CD4-positive, alpha-beta memory T cell (primary cell): ENCODE data around the gene SPINDOC. TPM values are rescaled to one million over a fixed set of nuclear protein-coding genes. Genes with fewer than 3 reads are reported as not detected.

Experiments used
- CTCF ChIA-PET: fragments of 350-600 bp; sonication (Branson Sonifier 250); formaldehyde crosslinking; loops from one replicate; lab custom pipeline; 2021; ENCODE audit warnings: inconsistent platforms; ENCODE audit not compliant: partially characterized antibody; lab: Charles Lee
- POLR2A ChIA-PET: fragments of 350-600 bp; sonication (Branson Sonifier 250); formaldehyde crosslinking; loops from one replicate; lab custom pipeline; 2021; ENCODE audit not compliant: partially characterized antibody; lab: Charles Lee
- DNase-seq, 5 donors: peaks; one replicate each; pipeline versions ENCODE4 v3.0.0 to v3.0.0-alpha.2; 2020 to 2022; ENCODE audit warnings: mixed read lengths in 1 of 5
- H3K27ac ChIP-seq: one replicate; pipeline ENCODE4 v1.7.0; 2013; ENCODE audit warnings: low read depth, low read length
- H3K27me3 ChIP-seq: 2 replicates; pipeline ENCODE4 v1.7.0; 2013; ENCODE audit warnings: mild to moderate bottlenecking, low read length, moderate library complexity; ENCODE audit not compliant: insufficient read depth
- H3K36me3 ChIP-seq: 2 replicates; pipeline ENCODE4 v1.7.0; 2013; ENCODE audit warnings: mild to moderate bottlenecking, low read length, moderate library complexity; ENCODE audit not compliant: insufficient read depth
- H3K4me1 ChIP-seq: 2 replicates; pipeline ENCODE4 v1.7.0; 2013; ENCODE audit warnings: mild to moderate bottlenecking, low read length, moderate library complexity; ENCODE audit not compliant: insufficient read depth
- H3K4me3 ChIP-seq, 2 donors: one replicate each; pipeline ENCODE4 v1.7.0; 2013; ENCODE audit warnings: low read length in 2 of 2, mild to moderate bottlenecking in 1 of 2
- H3K9me3 ChIP-seq, 2 donors: one replicate each; pipeline ENCODE4 v1.7.0; 2013; ENCODE audit warnings: low read length in 2 of 2, control low read depth in 1 of 2; ENCODE audit not compliant: control insufficient read depth in 1 of 2
- H3K27ac Mint-ChIP-seq, 7 donors: one replicate each; pipeline ENCODE4 v1.8.0; 2020 to 2021; ENCODE audit warnings: mixed read lengths in 7 of 7, mild to moderate bottlenecking in 6 of 7, inconsistent platforms in 3 of 7, moderate library complexity in 3 of 7
- H3K27me3 Mint-ChIP-seq, 2 donors: one replicate each; pipeline ENCODE4 v1.8.0; 2020 to 2021; ENCODE audit warnings: mixed read lengths in 2 of 2
- H3K36me3 Mint-ChIP-seq, 2 donors: one replicate each; pipeline ENCODE4 v1.8.0; 2020 to 2021; ENCODE audit warnings: mixed read lengths in 2 of 2, inconsistent platforms in 1 of 2, mild to moderate bottlenecking in 1 of 2
- H3K4me1 Mint-ChIP-seq, 4 donors: one replicate each; pipeline ENCODE4 v1.8.0; 2020 to 2021; ENCODE audit warnings: mixed read lengths in 4 of 4, mild to moderate bottlenecking in 1 of 4
- H3K4me3 Mint-ChIP-seq, 8 donors: one replicate each; pipeline ENCODE4 v1.8.0; 2020 to 2021; ENCODE audit warnings: mixed read lengths in 8 of 8, mild to moderate bottlenecking in 7 of 8, moderate library complexity in 6 of 8, inconsistent platforms in 3 of 8
- H3K9me3 Mint-ChIP-seq, 8 donors: one replicate each; pipeline ENCODE4 v1.8.0; 2020 to 2021; ENCODE audit warnings: mixed read lengths in 8 of 8, mild to moderate bottlenecking in 5 of 8, inconsistent platforms in 3 of 8, moderate library complexity in 1 of 8
- intact Hi-C: fragments of 100-400 bp; cut with micrococcal nuclease; formaldehyde crosslinking; loops from one replicate; pipeline ENCODE4 v1.15.1; 2023
- polyA plus RNA-seq, 2 donors: library from polyadenylated mRNA; unstranded; fragments of 300-500 nt; fragmentation: Illumina TruSeq; gene quantifications; one replicate each; pipeline ENCODE4 v1.2.3, GENCODE V29; 2021
- total RNA-seq, 2 experiments: library from RNA; stranded (reverse); gene quantifications; one replicate each; pipeline ENCODE4 v1.2.3, GENCODE V29; 2021

Gene SPINDOC
- total and polyA plus RNA-seq, 4 experiments from 2014 or later: 0.63 to 14.8 (median 6.5) TPM

DNA sequence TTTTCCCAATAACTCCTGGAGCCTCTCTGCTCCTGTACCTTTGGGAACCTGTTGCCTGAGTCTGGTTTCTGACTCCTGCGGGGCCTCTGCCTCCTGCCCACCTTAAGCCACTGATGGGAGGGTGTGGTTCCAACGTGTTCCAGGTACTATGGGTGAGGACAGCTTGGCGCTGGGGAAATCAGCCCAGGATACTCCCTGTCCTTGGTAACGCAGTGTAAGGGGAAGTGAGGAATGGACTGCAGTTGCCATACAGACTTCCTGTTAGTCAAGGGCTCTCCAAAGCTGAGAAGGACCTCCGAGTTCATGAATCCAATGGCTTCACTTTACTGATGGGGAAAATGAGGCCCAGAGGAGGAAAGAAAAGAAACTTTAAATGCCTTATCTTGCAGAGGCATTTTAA, 24.5 kb downstream of the SPINDOC start:
- Histone ChIP-seq H3K36me3 (peaks cover 1% of the 10 kb centered on the region), H3K27ac (peak overlapping the region; percentile 60), H3K4me1 (peaks cover 39% of the 10 kb centered on the region), H3K4me3 (peak overlapping the region; percentile 1 to 54), H3K27me3 (no peaks in the 10 kb centered on the region), H3K9me3 (no peaks in the 10 kb centered on the region)
- POLR2A ChIA-PET: interaction anchor here (0.9 to 5.2 kb wide), 21 partner anchors 11 to 408 kb away, joined by 3 to 83 read pairs (median 10); partner anchors contain the start of genes ATL3, COX8A, NAA40 and OTUB1
- no peak for DNase-seq
- no peaks in the 10 kb centered on the region for H3K27me3 Mint-ChIP-seq
- no peaks in the 10 kb centered on the region for H3K9me3 Mint-ChIP-seq
- peaks cover 0 to 23% of the 10 kb centered on the region in 2 donors for H3K36me3 Mint-ChIP-seq
- peaks cover 35 to 60% (median 45%) of the 10 kb centered on the region in 4 donors for H3K4me1 Mint-ChIP-seq
- peak overlapping the region in 6 of 8 donors; percentile 62 to 93 (median 88) for H3K4me3 Mint-ChIP-seq
- CTCF ChIA-PET: interaction anchor here (1.0 to 12.0 kb wide), 41 partner anchors 11 to 359 kb away, joined by 3 to 337 read pairs (median 9); partner anchors contain the start of genes NAA40 and RCOR2
- intact Hi-C loops: loop anchor here (1.0 to 5.0 kb wide), 12 partner anchors 29 to 467 kb away; partner anchors contain the start of genes COX8A, ESRRA, OTUB1 and ZFTA
- H3K27ac Mint-ChIP-seq: peak overlapping the region; percentile 85 to 96 (median 88)

DNA sequence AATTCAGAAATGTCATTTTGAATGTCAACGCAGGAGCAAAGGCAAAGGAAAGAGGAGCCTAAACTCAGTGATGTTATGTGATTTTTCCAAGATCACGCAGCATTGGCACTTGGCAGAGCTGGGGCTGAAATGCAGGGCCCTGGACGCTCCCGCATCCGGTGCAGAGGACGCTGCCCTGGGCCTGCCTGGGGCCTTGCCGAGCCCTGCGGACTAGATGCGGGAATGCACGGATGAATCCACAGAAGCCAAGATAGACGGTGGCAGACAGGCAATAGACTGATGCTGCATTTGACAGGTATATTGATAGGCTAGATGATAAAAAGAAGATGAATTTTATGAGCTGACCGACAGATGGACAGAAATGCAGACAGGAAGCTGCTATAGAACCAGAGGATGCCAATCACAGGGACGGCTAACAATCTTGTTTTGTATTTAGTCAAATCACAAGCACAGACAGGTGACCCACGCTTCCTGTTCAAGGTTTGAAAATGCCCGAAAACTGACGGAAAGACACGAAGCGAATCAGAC, 25.0 kb downstream of the SPINDOC start:
- no peaks in the 10 kb centered on the region for H3K27me3 Mint-ChIP-seq
- DNase-seq: no peak
- intact Hi-C loops: loop anchor here (1.0 to 5.0 kb wide), 7 partner anchors 29 to 467 kb away; partner anchors contain the start of genes COX8A, ESRRA, OTUB1 and ZFTA
- peak overlapping the region; percentile 85 to 96 (median 88) for H3K27ac Mint-ChIP-seq
- H3K36me3 Mint-ChIP-seq: peaks cover 0 to 27% of the 10 kb centered on the region in 2 donors
- ChIA-PET CTCF (interaction anchor here (0.8 to 12.0 kb wide), 26 partner anchors 11 to 311 kb away, joined by 3 to 337 read pairs (median 13); partner anchors contain the start of genes NAA40, RCOR2 and ZFTA), POLR2A (interaction anchor here (0.8 to 5.2 kb wide), 32 partner anchors 10 to 998 kb away, joined by 3 to 83 read pairs (median 6); partner anchors contain the start of genes ATL3, COX8A, ESRRA and NAA40)
- H3K4me1 ChIP-seq: peaks cover 44% of the 10 kb centered on the region
- no peaks in the 10 kb centered on the region for H3K9me3 Mint-ChIP-seq
- peak overlapping the region; percentile 75 to 93 (median 88) for H3K4me3 Mint-ChIP-seq
- peaks cover 38 to 65% (median 48%) of the 10 kb centered on the region in 4 donors for H3K4me1 Mint-ChIP-seq
- peaks cover 6% of the 10 kb centered on the region for H3K36me3 ChIP-seq
- peak overlapping the region; percentile 60 for H3K27ac ChIP-seq
- H3K9me3 ChIP-seq: no peaks in the 10 kb centered on the region
- no peaks in the 10 kb centered on the region for H3K27me3 ChIP-seq
- H3K4me3 ChIP-seq: peak overlapping the region; percentile 1 to 54

DNA sequence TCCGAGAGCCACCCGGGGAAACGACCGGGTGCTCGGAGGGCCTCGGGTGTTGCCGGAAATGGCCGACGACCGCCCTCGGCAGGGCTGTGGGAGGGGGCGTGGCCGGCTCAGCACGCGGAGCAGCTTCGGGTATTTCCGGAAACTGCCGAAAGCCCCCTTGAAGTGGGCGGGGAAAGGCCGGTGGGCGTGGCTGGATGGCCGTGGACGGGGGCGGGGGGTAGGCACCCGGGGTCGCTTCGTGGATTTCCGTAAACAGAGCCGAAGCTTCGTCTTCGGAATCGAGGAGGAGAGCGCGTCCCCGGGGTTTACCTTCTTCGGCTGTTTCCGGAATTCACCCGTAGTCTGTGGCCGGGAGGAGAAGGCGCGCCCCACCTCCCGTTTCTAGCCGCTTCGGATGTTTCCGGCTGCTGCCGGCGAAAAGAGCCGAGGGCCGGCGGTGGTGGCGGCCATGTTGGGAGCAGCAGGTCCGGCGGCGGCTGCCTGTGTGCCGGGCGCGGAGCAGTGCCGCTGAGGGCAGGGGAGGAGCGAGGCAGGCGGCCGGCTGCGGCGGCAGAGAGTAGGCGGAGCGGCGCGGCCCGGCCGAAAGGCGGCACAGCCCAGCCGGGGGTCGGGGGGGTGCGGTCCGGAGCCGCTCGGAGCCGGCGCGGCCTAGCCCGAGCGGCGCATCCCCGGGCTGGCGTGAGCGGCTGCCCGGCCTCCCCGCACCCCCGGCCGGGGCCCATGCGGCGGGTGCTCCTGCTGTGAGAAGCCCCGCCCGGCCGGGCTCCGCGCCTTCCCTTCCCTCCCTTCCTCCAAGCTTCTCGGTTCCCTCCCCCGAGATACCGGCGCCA, 25.6 kb downstream of the SPINDOC start, which contains the start of gene MARK2:
MARK2 (plus strand) TSS at position 433 of the 830 bp plus-strand sequence; CDS start at position 830, 397 bp downstream.
- intact Hi-C loops: loop anchor here (1.0 to 5.0 kb wide), 7 partner anchors 28 to 466 kb away; partner anchors contain the start of genes COX8A, ESRRA, OTUB1 and ZFTA
- no peaks in the 10 kb centered on the region for H3K9me3 Mint-ChIP-seq
- Histone ChIP-seq H3K27ac (peak within 1 kb of the TSS; percentile 86), H3K36me3 (peaks cover 10% of the 10 kb centered on the region), H3K27me3 (no peaks in the 10 kb centered on the region), H3K4me1 (peaks cover 48% of the 10 kb centered on the region), H3K9me3 (no peaks in the 10 kb centered on the region), H3K4me3 (peak within 1 kb of the TSS; percentile 87 to 88)
- no peaks in the 10 kb centered on the region for H3K27me3 Mint-ChIP-seq
- peak within 1 kb of the TSS; percentile 87 to 95 (median 91) for H3K4me3 Mint-ChIP-seq
- POLR2A ChIA-PET: interaction anchor here (0.8 to 5.2 kb wide), 35 partner anchors 10 to 998 kb away, joined by 3 to 83 read pairs (median 5); partner anchors contain the start of genes ATL3, COX8A, ESRRA and NAA40
- CTCF ChIA-PET: interaction anchor here (0.8 to 12.0 kb wide), 20 partner anchors 10 to 310 kb away, joined by 3 to 337 read pairs (median 20); partner anchors contain the start of genes NAA40, RCOR2 and ZFTA
- peaks cover 0 to 29% of the 10 kb centered on the region in 2 donors for H3K36me3 Mint-ChIP-seq
- peak; percentile 99 to 100 (median 99) for DNase-seq
- peaks cover 40 to 72% (median 54%) of the 10 kb centered on the region in 4 donors for H3K4me1 Mint-ChIP-seq
- H3K27ac Mint-ChIP-seq: peak within 1 kb of the TSS; percentile 85 to 97 (median 95)

DNA sequence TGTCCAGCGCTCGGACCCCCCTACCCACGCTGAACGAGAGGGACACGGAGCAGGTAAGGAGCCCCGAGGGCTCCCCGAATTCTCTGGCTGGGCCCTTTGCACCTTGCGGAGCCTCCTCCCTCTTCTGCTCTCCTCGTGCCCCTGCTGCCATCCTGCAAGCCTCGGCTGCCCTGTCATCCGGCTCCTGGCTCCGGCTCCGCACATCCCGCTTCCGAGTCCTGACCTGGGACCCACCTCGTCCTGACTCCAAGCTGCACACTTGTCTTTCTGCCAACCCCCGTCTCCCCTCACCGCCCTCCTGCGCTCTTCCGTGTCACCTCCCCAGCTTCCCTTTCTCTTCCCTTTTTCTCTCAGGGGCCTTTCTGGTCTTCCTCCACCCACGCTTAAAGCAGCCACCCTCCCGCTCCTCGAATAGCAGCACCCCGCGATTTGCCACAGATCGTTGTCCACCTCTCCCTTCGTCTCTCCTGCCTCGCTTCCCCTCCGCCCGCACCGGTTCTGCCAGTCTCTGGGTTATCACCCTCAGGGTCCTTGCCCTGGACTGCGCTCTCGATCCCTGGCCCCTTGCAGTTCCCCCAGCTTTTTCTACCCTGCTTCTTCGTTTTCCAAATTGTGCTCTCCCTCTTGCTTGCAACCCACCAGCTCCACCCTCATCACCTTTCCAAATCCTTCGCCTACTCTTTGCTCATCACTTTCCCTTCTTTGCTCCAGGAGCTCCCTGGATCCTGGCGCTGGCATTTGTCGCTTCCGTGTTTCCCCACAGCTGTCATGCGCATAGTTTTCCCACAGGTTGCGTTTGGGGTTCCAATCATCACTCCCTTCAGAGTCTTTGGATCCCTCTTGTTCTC, 26.5 kb downstream of the SPINDOC start:
- Mint-ChIP-seq H3K27me3 (no peaks in the 10 kb centered on the region), H3K4me3 (peak overlapping the region; percentile 85 to 95 (median 89)), H3K27ac (peak overlapping the region; percentile 44 to 97 (median 88)), H3K4me1 (peaks cover 44 to 80% (median 61%) of the 10 kb centered on the region in 4 donors), H3K36me3 (peaks cover 0 to 35% of the 10 kb centered on the region in 2 donors), H3K9me3 (no peaks in the 10 kb centered on the region)
- intact Hi-C loops: loop anchor here (2.0 to 5.0 kb wide), 3 partner anchors 27 to 465 kb away; partner anchors contain the start of genes ESRRA and ZFTA
- peaks cover 56% of the 10 kb centered on the region for H3K4me1 ChIP-seq
- no peaks in the 10 kb centered on the region for H3K9me3 ChIP-seq
- CTCF ChIA-PET: interaction anchor here (3.8 to 12.0 kb wide), 6 partner anchors 9 to 109 kb away, joined by 21 to 337 read pairs (median 52); partner anchors contain the start of gene RCOR2
- peak overlapping the region; percentile 87 to 88 for H3K4me3 ChIP-seq
- peak overlapping the region; percentile 86 for H3K27ac ChIP-seq
- peak in 3 of 5 donors; percentile 10 to 61 (median 13) for DNase-seq
- POLR2A ChIA-PET: interaction anchor here (0.9 to 5.2 kb wide), 17 partner anchors 9 to 168 kb away, joined by 3 to 83 read pairs (median 10); partner anchors contain the start of genes ATL3, COX8A, NAA40 and RCOR2
- no peaks in the 10 kb centered on the region for H3K27me3 ChIP-seq
- H3K36me3 ChIP-seq: peaks cover 18% of the 10 kb centered on the region

DNA sequence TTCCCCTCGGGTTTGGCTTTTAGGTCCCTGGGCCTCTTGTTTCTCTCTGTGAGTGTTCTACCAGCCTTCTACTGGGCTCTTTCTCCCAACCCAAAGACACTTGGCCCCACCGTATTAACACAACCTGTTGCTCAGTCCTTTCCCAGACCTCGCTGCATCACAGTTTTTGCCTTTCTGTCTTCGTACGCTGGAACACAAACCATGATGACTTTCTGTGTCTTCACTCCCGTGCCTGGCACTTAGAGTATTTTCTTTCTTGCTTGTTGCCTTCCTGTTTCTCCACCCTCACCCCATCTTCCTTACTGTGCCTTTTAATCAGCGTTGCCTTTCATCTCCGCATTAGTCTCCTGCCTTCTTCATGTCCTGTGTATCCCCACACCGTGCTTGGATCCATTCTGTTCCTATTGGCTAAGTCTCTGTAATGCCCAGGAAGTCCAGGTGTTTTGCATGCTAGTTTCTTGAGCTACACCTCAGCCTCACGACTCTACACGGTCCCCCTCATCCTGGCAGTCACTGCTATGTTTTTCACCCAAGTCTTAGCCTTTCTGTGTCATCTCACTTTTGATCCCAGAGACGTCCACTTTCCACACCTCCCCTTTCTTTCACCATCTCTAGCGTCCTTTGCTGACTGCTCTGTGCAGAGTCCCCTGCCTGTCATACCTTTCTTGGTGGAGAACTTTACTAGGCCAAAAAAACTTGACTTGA, 27.3 kb downstream of the SPINDOC start:
- ChIA-PET POLR2A (interaction anchor here (1.0 to 5.2 kb wide), 11 partner anchors 9 to 133 kb away, joined by 3 to 83 read pairs (median 21); partner anchors contain the start of genes COX8A and RCOR2), CTCF (interaction anchor here (4.2 to 12.0 kb wide), 3 partner anchors 28 to 108 kb away, joined by 37 to 337 read pairs (median 64); no protein-coding TSS in a partner anchor)
- Histone ChIP-seq H3K27ac (peak overlapping the region; percentile 86), H3K36me3 (peaks cover 19% of the 10 kb centered on the region), H3K9me3 (no peaks in the 10 kb centered on the region), H3K4me3 (peak overlapping the region; percentile 87 to 88), H3K4me1 (peaks cover 63% of the 10 kb centered on the region), H3K27me3 (no peaks in the 10 kb centered on the region)
- intact Hi-C loops: no loop called here
- Mint-ChIP-seq H3K4me3 (peak overlapping the region; percentile 85 to 95 (median 89)), H3K27ac (peak overlapping the region; percentile 44 to 97 (median 88)), H3K4me1 (peaks cover 49 to 88% (median 67%) of the 10 kb centered on the region in 4 donors), H3K36me3 (peaks cover 0 to 38% of the 10 kb centered on the region in 2 donors), H3K27me3 (no peaks in the 10 kb centered on the region), H3K9me3 (no peaks in the 10 kb centered on the region)
- peak in 2 of 5 donors; percentile 18 to 22 for DNase-seq
